PC-3 (cell line): Measurements from ENCODE around the gene FAM174B.

Experiments used
- EZH2 ChIP-seq: fragments of 300-600 bp; sonication (generic); IDR thresholded peaks from one replicate; pipeline ENCODE4 v1.6.1; 2017; ENCODE audit warnings: antibody characterized with exemption, mild to moderate bottlenecking, low read length; ENCODE audit not compliant: unreplicated experiment
- EZH2phosphoT487 ChIP-seq: fragments of 300-600 bp; sonication (generic); IDR thresholded peaks from 2 replicates; pipeline ENCODE4 v1.6.1; 2018; ENCODE audit warnings: mild to moderate bottlenecking, antibody characterized with exemption, low read length, borderline replicate concordance
- TF ChIP-seq, protein P1 (sequence below): fragments of 300-600 bp; sonication (generic); conservative IDR thresholded peaks from 2 replicates; pipeline ENCODE4 v1.5.1; 2017; ENCODE audit warnings: antibody characterized with exemption, low read depth, mild to moderate bottlenecking, low read length

DNA sequence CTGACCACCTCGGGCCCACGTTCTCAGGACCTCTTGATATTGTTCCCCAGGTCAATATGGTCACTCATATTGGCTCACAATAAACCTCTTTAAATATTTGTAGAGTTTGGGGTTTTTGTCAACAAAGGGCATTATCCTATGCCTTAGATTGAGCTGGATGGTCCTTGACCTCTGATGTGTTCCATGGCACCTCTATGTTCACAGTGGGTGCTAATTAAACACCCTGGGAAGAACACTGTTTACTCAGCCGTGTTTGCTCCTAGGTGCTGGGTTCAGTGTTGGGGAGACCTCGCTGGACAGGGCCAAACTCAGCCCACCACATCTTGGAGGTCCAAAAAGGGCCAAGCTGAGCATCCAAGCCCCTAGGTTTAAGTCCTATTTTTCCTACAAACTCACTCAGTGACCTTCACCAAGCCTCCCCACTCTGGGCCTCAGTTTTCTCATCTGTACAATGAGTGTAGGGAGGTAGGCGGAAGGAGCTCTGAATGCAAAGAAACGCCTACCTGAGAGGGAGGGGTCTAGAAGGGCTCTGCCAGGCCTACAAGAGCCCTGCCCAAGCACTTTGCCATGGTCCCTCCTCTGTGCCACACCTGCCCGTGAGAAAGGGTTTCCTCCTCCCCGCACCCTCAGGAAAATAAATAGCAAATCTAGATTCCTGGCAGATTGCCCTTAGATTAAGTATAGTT is 7.2 kb downstream of the FAM174B start:
- TF ChIP-seq, protein P1, sequence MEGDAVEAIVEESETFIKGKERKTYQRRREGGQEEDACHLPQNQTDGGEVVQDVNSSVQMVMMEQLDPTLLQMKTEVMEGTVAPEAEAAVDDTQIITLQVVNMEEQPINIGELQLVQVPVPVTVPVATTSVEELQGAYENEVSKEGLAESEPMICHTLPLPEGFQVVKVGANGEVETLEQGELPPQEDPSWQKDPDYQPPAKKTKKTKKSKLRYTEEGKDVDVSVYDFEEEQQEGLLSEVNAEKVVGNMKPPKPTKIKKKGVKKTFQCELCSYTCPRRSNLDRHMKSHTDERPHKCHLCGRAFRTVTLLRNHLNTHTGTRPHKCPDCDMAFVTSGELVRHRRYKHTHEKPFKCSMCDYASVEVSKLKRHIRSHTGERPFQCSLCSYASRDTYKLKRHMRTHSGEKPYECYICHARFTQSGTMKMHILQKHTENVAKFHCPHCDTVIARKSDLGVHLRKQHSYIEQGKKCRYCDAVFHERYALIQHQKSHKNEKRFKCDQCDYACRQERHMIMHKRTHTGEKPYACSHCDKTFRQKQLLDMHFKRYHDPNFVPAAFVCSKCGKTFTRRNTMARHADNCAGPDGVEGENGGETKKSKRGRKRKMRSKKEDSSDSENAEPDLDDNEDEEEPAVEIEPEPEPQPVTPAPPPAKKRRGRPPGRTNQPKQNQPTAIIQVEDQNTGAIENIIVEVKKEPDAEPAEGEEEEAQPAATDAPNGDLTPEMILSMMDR = no peak
- TF ChIP-seq EZH2 = no peak
- no peak for TF ChIP-seq EZH2phosphoT487
